GM18520 (cell line): ENCODE data around the gene MAPT.

Experiments used
- ATAC-seq: cut with Tn5 transposase; IDR thresholded peaks from one replicate; pipeline ENCODE4 v1.9.1; 2021; ENCODE audit not compliant: unreplicated experiment

MAPT gene

GRCh38 chr17:45985447-45985846 is 91.1 kb downstream of the MAPT start:
- ATAC-seq, result no peak

GRCh38 chr17:45986056-45986455 is 91.7 kb downstream of the MAPT start:
- ATAC-seq, result no peak

- no peak for ATAC-seq
These were observed 93.4 kb downstream of the MAPT start for GRCh38 chr17:45987706-45988105.

GRCh38 chr17:45989759-45990158 is 95.4 kb downstream of the MAPT start:
- no peak for ATAC-seq

GRCh38 chr17:45990886-45991285 is 96.5 kb downstream of the MAPT start:
- ATAC-seq, result no peak

- ATAC-seq, result no peak
These were observed 97.0 kb downstream of the MAPT start for GRCh38 chr17:45991341-45991740.

- no peak for ATAC-seq
These were observed 97.8 kb downstream of the MAPT start for GRCh38 chr17:45992175-45992574.

- ATAC-seq, result no peak
These were observed 98.5 kb downstream of the MAPT start for GRCh38 chr17:45992904-45993303.

GRCh38 chr17:45993962-45994627 is 99.7 kb downstream of the MAPT start:
- no peak for ATAC-seq

GRCh38 chr17:45994987-45995386 is 100.6 kb downstream of the MAPT start:
- no peak for ATAC-seq

- ATAC-seq, result no peak
These were observed 101.4 kb downstream of the MAPT start for GRCh38 chr17:45995627-45996270.

GRCh38 chr17:45996282-45996937 is 102.1 kb downstream of the MAPT start:
- ATAC-seq, result no peak

- no peak for ATAC-seq
These were observed 102.8 kb downstream of the MAPT start for GRCh38 chr17:45997166-45997565.

- ATAC-seq, result no peak
These were observed 103.3 kb downstream of the MAPT start for GRCh38 chr17:45997624-45998023.

- no peak for ATAC-seq
These were observed 104.9 kb downstream of the MAPT start, which contains the start of gene STH for GRCh38 chr17:45998987-45999899. TSS of gene STH (plus strand) at chr17:45999250. CDS start at chr17:45999280, 30 bp downstream.

- ATAC-seq, result no peak
These were observed 105.5 kb downstream of the MAPT start for GRCh38 chr17:45999900-46000290.

- no peak for ATAC-seq
These were observed 105.9 kb downstream of the MAPT start for GRCh38 chr17:46000292-46000691.

GRCh38 chr17:46000757-46001156 is 106.4 kb downstream of the MAPT start:
- ATAC-seq, result no peak

GRCh38 chr17:46001390-46002310 is 107.3 kb downstream of the MAPT start:
- ATAC-seq, result no peak

- ATAC-seq, result no peak
These were observed 108.1 kb downstream of the MAPT start for GRCh38 chr17:46002311-46002972.
